Stimulated activated CD4-positive, alpha-beta T cell treated with anti-CD3 and anti-CD28 coated beads, Interleukin-15, amount 100 ng/mL, for 1 hour (primary cell): ENCODE results near the gene SEZ6L.

Source experiments
- DNase-seq, 2 donors: peaks; one replicate each; pipeline ENCODE4 v3.0.0-alpha.2; 2020; ENCODE audit warnings: low read depth in 1 of 2, low spot score in 1 of 2

SEZ6L gene

GRCh38 chr22:26292667-26292995 is 123.4 kb downstream of the SEZ6L start:
- DNase-seq, result no peak

- DNase-seq, result no peak
Measured at GRCh38 chr22:26295563-26296126, 126.4 kb downstream of the SEZ6L start.

- no peak for DNase-seq
Measured at GRCh38 chr22:26298605-26299310, 129.5 kb downstream of the SEZ6L start.

GRCh38 chr22:26302726-26303125 is 133.5 kb downstream of the SEZ6L start:
- no peak for DNase-seq

GRCh38 chr22:26303475-26303874 is 134.2 kb downstream of the SEZ6L start:
- no peak for DNase-seq

GRCh38 chr22:26304730-26305129 is 135.5 kb downstream of the SEZ6L start:
- no peak for DNase-seq

- no peak for DNase-seq
Measured at GRCh38 chr22:26308467-26308866, 139.2 kb downstream of the SEZ6L start.

- no peak for DNase-seq
Measured at GRCh38 chr22:26310616-26311015, 141.4 kb downstream of the SEZ6L start.

- DNase-seq, result no peak
Measured at GRCh38 chr22:26313291-26313690, 144.0 kb downstream of the SEZ6L start.

- no peak for DNase-seq
Measured at GRCh38 chr22:26314171-26314570, 144.9 kb downstream of the SEZ6L start.

GRCh38 chr22:26314656-26315055 is 145.4 kb downstream of the SEZ6L start:
- DNase-seq, result no peak

- no peak for DNase-seq
Measured at GRCh38 chr22:26316732-26317285, 147.5 kb downstream of the SEZ6L start.

- DNase-seq, result no peak
Measured at GRCh38 chr22:26318975-26319374, 149.7 kb downstream of the SEZ6L start.

- DNase-seq, result no peak
Measured at GRCh38 chr22:26320447-26320846, 151.2 kb downstream of the SEZ6L start.

- DNase-seq, result no peak
Measured at GRCh38 chr22:26321469-26321913, 152.2 kb downstream of the SEZ6L start.

GRCh38 chr22:26322179-26322905 is 153.1 kb downstream of the SEZ6L start:
- DNase-seq, result no peak

GRCh38 chr22:26323013-26323412 is 153.8 kb downstream of the SEZ6L start:
- no peak for DNase-seq

GRCh38 chr22:26324150-26324549 is 154.9 kb downstream of the SEZ6L start:
- no peak for DNase-seq

GRCh38 chr22:26325641-26326040 is 156.4 kb downstream of the SEZ6L start:
- DNase-seq, result no peak

GRCh38 chr22:26326803-26327202 is 157.5 kb downstream of the SEZ6L start:
- no peak for DNase-seq

- DNase-seq, result no peak
Measured at GRCh38 chr22:26327306-26327705, 158.0 kb downstream of the SEZ6L start.

GRCh38 chr22:26328221-26328620 is 159.0 kb downstream of the SEZ6L start:
- DNase-seq, result no peak
